HEK293T (cell line): Measurements from ENCODE around the gene EPHB1.

ENCODE experiments used
- BHLHE40 ChIP-seq: fragments of 450-650 bp; IDR thresholded peaks from 2 replicates; pipeline ENCODE4 v1.6.1; 2016; ENCODE audit warnings: mild to moderate bottlenecking, moderate library complexity, borderline replicate concordance
- ELF4 ChIP-seq: fragments of 450-650 bp; IDR thresholded peaks from 2 replicates; pipeline ENCODE4 v1.6.1; 2017; ENCODE audit warnings: antibody characterized with exemption
- FOXM1 ChIP-seq: fragments of 450-650 bp; IDR thresholded peaks from 2 replicates; pipeline ENCODE4 v1.6.1; 2017; ENCODE audit warnings: mild to moderate bottlenecking, borderline replicate concordance
- HDGF ChIP-seq: fragments of 450-650 bp; IDR thresholded peaks from 2 replicates; pipeline ENCODE4 v1.6.1; 2017; ENCODE audit warnings: antibody characterized with exemption, borderline replicate concordance
- L3MBTL2 ChIP-seq: fragments of 450-650 bp; conservative IDR thresholded peaks from 2 replicates; pipeline ENCODE4 v1.6.1; 2016; ENCODE audit warnings: mild to moderate bottlenecking
- SP1 ChIP-seq: fragments of 450-650 bp; IDR thresholded peaks from 2 replicates; pipeline ENCODE4 v1.6.1; 2017
- TARDBP ChIP-seq: fragments of 450-650 bp; IDR thresholded peaks from 2 replicates; pipeline ENCODE4 v1.6.1; 2016
- ZNF384 ChIP-seq: fragments of 450-650 bp; IDR thresholded peaks from 2 replicates; pipeline ENCODE4 v1.6.1; 2016
- TF ChIP-seq, protein P1 (sequence below): fragments of 450-650 bp; IDR thresholded peaks from 2 replicates; pipeline ENCODE4 v1.6.1; 2016

DNA sequence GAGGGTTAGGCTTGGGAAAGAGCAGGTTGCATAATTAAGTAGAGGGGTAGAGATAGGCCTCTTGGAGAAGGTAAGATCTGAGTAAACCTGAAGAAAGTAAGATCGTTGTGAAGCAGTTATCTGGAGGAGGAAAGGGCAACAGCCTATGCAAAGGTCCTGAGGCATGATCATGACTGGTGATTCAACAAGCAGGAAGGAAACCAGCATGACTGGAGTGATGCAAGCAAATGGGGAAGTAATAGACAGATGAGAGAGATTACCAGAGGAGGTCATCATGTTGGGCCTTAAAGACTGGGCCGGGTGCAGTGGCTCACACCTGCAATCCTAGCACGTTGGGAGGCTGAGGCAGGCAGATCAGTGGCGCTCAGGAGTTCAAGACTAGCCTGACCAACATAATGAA, 360.2 kb downstream of the EPHB1 start:
- TF ChIP-seq ZNF384 (no peak), FOXM1 (no peak), HDGF (no peak), TARDBP (no peak), SP1 (no peak), ELF4 (no peak), L3MBTL2 (no peak), BHLHE40 (no peak)
- TF ChIP-seq, protein P1, sequence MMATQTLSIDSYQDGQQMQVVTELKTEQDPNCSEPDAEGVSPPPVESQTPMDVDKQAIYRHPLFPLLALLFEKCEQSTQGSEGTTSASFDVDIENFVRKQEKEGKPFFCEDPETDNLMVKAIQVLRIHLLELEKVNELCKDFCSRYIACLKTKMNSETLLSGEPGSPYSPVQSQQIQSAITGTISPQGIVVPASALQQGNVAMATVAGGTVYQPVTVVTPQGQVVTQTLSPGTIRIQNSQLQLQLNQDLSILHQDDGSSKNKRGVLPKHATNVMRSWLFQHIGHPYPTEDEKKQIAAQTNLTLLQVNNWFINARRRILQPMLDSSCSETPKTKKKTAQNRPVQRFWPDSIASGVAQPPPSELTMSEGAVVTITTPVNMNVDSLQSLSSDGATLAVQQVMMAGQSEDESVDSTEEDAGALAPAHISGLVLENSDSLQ, result no peak
